GM23338 (cell line): Measurements from ENCODE around the gene SERPINB13. TPM values are rescaled to one million over a fixed set of nuclear protein-coding genes. Genes with fewer than 3 reads are reported as not detected.

ENCODE experiments used
- ATAC-seq: fragments of 200-7000 bp; cut with Tn5 transposase; 3 replicates; pipeline ENCODE4 v1.9.1; 2020
- DNase-seq: peaks from one replicate; pipeline ENCODE4 v3.0.0-alpha.2; 2015; ENCODE audit warnings: low spot score
- H2AFZ ChIP-seq: fragments of 200-600 bp; sonication (generic); 2 replicates; pipeline ENCODE4 v1.8.0; 2016; ENCODE audit warnings: antibody characterized with exemption, mild to moderate bottlenecking, moderate library complexity
- H3F3A ChIP-seq: fragments of 200-600 bp; sonication (generic); replicated peaks from 2 replicates; pipeline ENCODE4 v1.8.0; 2017; ENCODE audit warnings: antibody characterized with exemption, mixed run types, low read depth
- H3K27ac ChIP-seq: fragments of 200-600 bp; sonication (generic); 2 replicates; pipeline ENCODE4 v1.6.1; 2016; ENCODE audit warnings: low read depth
- H3K27me3 ChIP-seq: fragments of 200-600 bp; sonication (generic); 2 replicates; pipeline ENCODE4 v1.8.0; 2016; ENCODE audit warnings: mild to moderate bottlenecking, mixed run types, moderate library complexity; ENCODE audit not compliant: insufficient read depth
- H3K36me3 ChIP-seq: fragments of 200-600 bp; sonication (generic); 2 replicates; pipeline ENCODE4 v1.8.0; 2016; ENCODE audit warnings: mild to moderate bottlenecking; ENCODE audit not compliant: insufficient read depth
- H3K4me1 ChIP-seq: fragments of 200-600 bp; sonication (generic); 2 replicates; pipeline ENCODE4 v1.8.0; 2016; ENCODE audit warnings: mild to moderate bottlenecking, moderate library complexity; ENCODE audit not compliant: insufficient read depth
- H3K4me2 ChIP-seq: fragments of 200-600 bp; sonication (generic); 2 replicates; pipeline ENCODE4 v1.7.1; 2017; ENCODE audit warnings: mixed run types
- H3K4me3 ChIP-seq: fragments of 200-600 bp; sonication (generic); 2 replicates; pipeline ENCODE4 v1.6.1; 2016; ENCODE audit warnings: mixed run types
- H3K79me2 ChIP-seq: fragments of 200-600 bp; sonication (generic); replicated peaks from 2 replicates; pipeline ENCODE4 v1.8.0; 2017; ENCODE audit warnings: mild to moderate bottlenecking; ENCODE audit not compliant: insufficient read depth
- H3K9me2 ChIP-seq: fragments of 200-600 bp; sonication (generic); 2 replicates; pipeline ENCODE4 v1.8.0; 2017; ENCODE audit not compliant: insufficient read depth
- H4K20me1 ChIP-seq: fragments of 200-600 bp; sonication (generic); replicated peaks from 2 replicates; pipeline ENCODE4 v1.8.0; 2017; ENCODE audit warnings: mild to moderate bottlenecking; ENCODE audit not compliant: insufficient read depth
- H3K27ac Mint-ChIP-seq: 2 replicates; pipeline ENCODE4 v1.8.0; 2020; ENCODE audit warnings: inconsistent platforms, mild to moderate bottlenecking, moderate library complexity, mixed read lengths
- H3K27me3 Mint-ChIP-seq: 3 replicates; pipeline ENCODE4 v1.8.0; 2022; ENCODE audit warnings: low read depth, mild to moderate bottlenecking, moderate library complexity, mixed read lengths, inconsistent platforms; ENCODE audit not compliant: insufficient read depth, poor library complexity
- H3K36me3 Mint-ChIP-seq: 3 replicates; pipeline ENCODE4 v1.8.0; 2021; ENCODE audit warnings: low read depth, mild to moderate bottlenecking, inconsistent platforms, moderate library complexity, mixed read lengths
- H3K4me1 Mint-ChIP-seq: 3 replicates; pipeline ENCODE4 v1.8.0; 2020; ENCODE audit warnings: mild to moderate bottlenecking, inconsistent platforms, mixed read lengths
- H3K4me3 Mint-ChIP-seq: 3 replicates; pipeline ENCODE4 v1.8.0; 2021; ENCODE audit warnings: moderate library complexity, mild to moderate bottlenecking, inconsistent platforms, mixed read lengths
- H3K9me3 Mint-ChIP-seq: 3 replicates; pipeline ENCODE4 v1.8.0; 2020; ENCODE audit warnings: moderate library complexity, mild to moderate bottlenecking, inconsistent platforms, mixed read lengths
- CTCF ChIP-seq, 2 experiments: fragments of 200-600 bp in 1 of 2; sonication (generic) in 1 of 2; conservative IDR thresholded peaks; 2 replicates each; pipeline versions ENCODE4 v1.5.1 to v1.6.1; 2016 to 2017; ENCODE audit warnings: antibody characterized with exemption in 2 of 2, low read depth in 2 of 2, mild to moderate bottlenecking in 2 of 2, moderate library complexity in 1 of 2
- ETS1 ChIP-seq: IDR thresholded peaks from 2 replicates; pipeline ENCODE4 v1.6.1; 2016; ENCODE audit warnings: antibody characterized with exemption
- EZH2 ChIP-seq: fragments of 200-600 bp; sonication (generic); IDR thresholded peaks from one replicate; pipeline ENCODE4 v1.8.0; 2017; ENCODE audit warnings: antibody characterized with exemption, mild to moderate bottlenecking, low read depth; ENCODE audit not compliant: unreplicated experiment
- JUNB ChIP-seq: IDR thresholded peaks from one replicate; pipeline ENCODE4 v1.6.1; 2016; ENCODE audit warnings: antibody characterized with exemption; ENCODE audit not compliant: unreplicated experiment
- NANOG ChIP-seq: IDR thresholded peaks from 2 replicates; pipeline ENCODE4 v1.6.1; 2016; ENCODE audit warnings: antibody characterized with exemption, borderline replicate concordance
- POLR2AphosphoS5 ChIP-seq: IDR thresholded peaks from 2 replicates; pipeline ENCODE4 v1.6.1; 2016; ENCODE audit warnings: antibody characterized with exemption, low read depth
- REST ChIP-seq: IDR thresholded peaks from one replicate; pipeline ENCODE4 v1.6.1; 2018; ENCODE audit warnings: antibody characterized with exemption; ENCODE audit not compliant: unreplicated experiment
- STAT1 ChIP-seq: IDR thresholded peaks from one replicate; pipeline ENCODE4 v1.6.1; 2016; ENCODE audit warnings: antibody characterized with exemption; ENCODE audit not compliant: unreplicated experiment
- ZNF331 ChIP-seq: fragments of 250-450 bp; sonication (Bioruptor Pico); IDR thresholded peaks from 2 replicates; pipeline ENCODE4 v1.5.0; 2020; ENCODE audit warnings: low read depth, mild to moderate bottlenecking, moderate library complexity
- ZNF462 ChIP-seq: fragments of 250-450 bp; sonication (Bioruptor Pico); IDR thresholded peaks from 2 replicates; pipeline ENCODE4 v1.5.0; 2020; ENCODE audit warnings: mild to moderate bottlenecking, moderate library complexity
- polyA plus RNA-seq: library from polyadenylated mRNA; unstranded; fragments of >200 nt; fragmentation: Nextera tagmentation; extraction: Ambion mirVana; gene quantifications from 2 replicates; pipeline ENCODE4 v1.2.1, GENCODE V29; 2016
- total RNA-seq: library from RNA; depleted of rRNA; stranded (reverse); fragments of >200 nt; shearing (Covaris generic); gene quantifications from 2 replicates; pipeline ENCODE4 v1.2.3, GENCODE V29; 2014

Gene SERPINB13
- total and polyA plus RNA-seq, 2 experiments from 2014 or later: not detected

- DNase-seq (no peak), ATAC-seq (no peak)
- Histone ChIP-seq H3F3A (no peaks in the 10 kb centered on the region), H4K20me1 (no peaks in the 10 kb centered on the region), H3K27me3 (no peaks in the 10 kb centered on the region), H3K36me3 (no peaks in the 10 kb centered on the region), H3K79me2 (no peaks in the 10 kb centered on the region), H3K4me2 (no peak overlapping the region), H3K27ac (no peak overlapping the region), H3K4me1 (no peaks in the 10 kb centered on the region), H2AFZ (no peak overlapping the region), H3K4me3 (no peak overlapping the region), H3K9me2 (no peaks in the 10 kb centered on the region)
- Mint-ChIP-seq H3K4me1 (peaks cover 10% of the 10 kb centered on the region), H3K36me3 (no peaks in the 10 kb centered on the region), H3K27me3 (peaks cover 2% of the 10 kb centered on the region), H3K9me3 (no peaks in the 10 kb centered on the region), H3K4me3 (no peak overlapping the region), H3K27ac (no peak overlapping the region; the same call in 1 of the 2 replicates)
- no peak for TF ChIP-seq ETS1
- TF ChIP-seq ZNF331 (CRISPR knock-in tag): no peak
- TF ChIP-seq JUNB: no peak
- TF ChIP-seq EZH2: no peak
- TF ChIP-seq STAT1: no peak
- TF ChIP-seq CTCF (conservative IDR thresholded peaks at IDR 0.05; ENCODE audit: low read depth in 2 of 2): no peak
Observed at GRCh38 chr18:63545000-63545399, 42.1 kb upstream of the SERPINB13 start.

GRCh38 chr18:63550068-63550467 lies 37.1 kb upstream of the SERPINB13 start:
- Histone ChIP-seq H3K27ac (no peak overlapping the region), H3K4me1 (no peaks in the 10 kb centered on the region), H3K36me3 (no peaks in the 10 kb centered on the region), H4K20me1 (no peaks in the 10 kb centered on the region), H3K27me3 (no peaks in the 10 kb centered on the region), H3K9me2 (peaks cover 6% of the 10 kb centered on the region; the same call in 1 of the 2 replicates), H3K4me2 (no peak overlapping the region), H3K4me3 (no peak overlapping the region), H2AFZ (no peak overlapping the region), H3K79me2 (no peaks in the 10 kb centered on the region), H3F3A (no peaks in the 10 kb centered on the region)
- H3K27ac Mint-ChIP-seq: no peak overlapping the region
- no peak overlapping the region for H3K4me3 Mint-ChIP-seq
- DNase-seq (no peak), ATAC-seq (no peak)
- peaks cover 5% of the 10 kb centered on the region; the same call in 2 of the 3 replicates for H3K4me1 Mint-ChIP-seq
- no peaks in the 10 kb centered on the region for H3K9me3 Mint-ChIP-seq
- H3K36me3 Mint-ChIP-seq: no peaks in the 10 kb centered on the region
- H3K27me3 Mint-ChIP-seq: no peaks in the 10 kb centered on the region
- TF ChIP-seq REST (no peak), ZNF462 (no peak), JUNB (no peak), NANOG (no peak), POLR2AphosphoS5 (no peak), ZNF331 (CRISPR knock-in tag) (no peak)
